SK-N-SH treated with all-trans-retinoic acid at 6 μM for 48 hours (cell line): ENCODE measurements around the gene ADAM8.

Experiments
- ARNTL ChIP-seq: fragments of 450-650 bp; formaldehyde crosslinking; IDR thresholded peaks from 2 replicates; pipeline ENCODE4 v1.5.0; 2020; ENCODE audit warnings: low read depth, mild to moderate bottlenecking, moderate library complexity, borderline replicate concordance
- BACH2 ChIP-seq: fragments of 250-450 bp; sonication (Bioruptor Pico); IDR thresholded peaks from 2 replicates; pipeline ENCODE4 v1.9.0; 2021; ENCODE audit warnings: mild to moderate bottlenecking, borderline replicate concordance
- CSRNP3 ChIP-seq: fragments of 250-450 bp; sonication (Bioruptor Pico); IDR thresholded peaks from 2 replicates; pipeline ENCODE4 v1.5.1; 2021; ENCODE audit warnings: mild to moderate bottlenecking, moderate library complexity
- OSR1 ChIP-seq: fragments of 250-450 bp; sonication (Bioruptor Pico); IDR thresholded peaks from 2 replicates; pipeline ENCODE4 v1.8.0; 2022; ENCODE audit warnings: moderate library complexity, mild to moderate bottlenecking, inconsistent platforms
- PATZ1 ChIP-seq: fragments of 250-450 bp; sonication (Bioruptor Pico); IDR thresholded peaks from 2 replicates; pipeline ENCODE4 v1.8.0; 2020; ENCODE audit warnings: mild to moderate bottlenecking, moderate library complexity, borderline replicate concordance
- RARB ChIP-seq: fragments of 250-450 bp; sonication (Bioruptor Pico); IDR thresholded peaks from 2 replicates; pipeline ENCODE4 v1.8.0; 2021; ENCODE audit warnings: mild to moderate bottlenecking, moderate library complexity
- TOX ChIP-seq: fragments of 250-450 bp; sonication (Bioruptor Pico); IDR thresholded peaks from 2 replicates; pipeline ENCODE4 v1.8.0; 2021; ENCODE audit warnings: mild to moderate bottlenecking, moderate library complexity, borderline replicate concordance
- ZC3H10 ChIP-seq: fragments of 250-450 bp; sonication (Bioruptor Pico); IDR thresholded peaks from 2 replicates; pipeline ENCODE4 v1.5.1; 2021; ENCODE audit warnings: mild to moderate bottlenecking, moderate library complexity
- ZNF8 ChIP-seq: fragments of 450-650 bp; formaldehyde crosslinking; IDR thresholded peaks from 2 replicates; pipeline ENCODE4 v1.5.0; 2020; ENCODE audit warnings: mild to moderate bottlenecking, moderate library complexity

- no peak for TF ChIP-seq ARNTL
- no peak for TF ChIP-seq RARB
- TF ChIP-seq ZC3H10 (CRISPR knock-in tag), result no peak
- no peak for TF ChIP-seq BACH2 (CRISPR knock-in tag)
- no peak for TF ChIP-seq TOX (CRISPR knock-in tag)
- no peak for TF ChIP-seq ZNF8 (CRISPR knock-in tag)
- TF ChIP-seq CSRNP3 (CRISPR knock-in tag), result no peak
- TF ChIP-seq PATZ1, result no peak
- TF ChIP-seq OSR1, result no peak
Measured at GRCh38 chr10:133263674-133264073, 13.0 kb downstream of the ADAM8 start.
